Upper lobe of left lung (tissue), 4 donors: ENCODE data around the gene PRKD2.

Experiments used
- EP300 ChIP-seq, 4 donors: sonication (generic); formaldehyde crosslinking; IDR thresholded peaks; one replicate each; pipeline ENCODE4 v1.5.1; 2017; ENCODE audit warnings: antibody characterized with exemption in 4 of 4, control low read depth in 2 of 4
- POLR2A ChIP-seq, 4 donors: fragments of 450-650 bp; IDR thresholded peaks; one replicate each; pipeline ENCODE4 v1.5.1; 2016 to 2017; ENCODE audit warnings: antibody characterized with exemption in 4 of 4, mild to moderate bottlenecking in 2 of 4
- TF ChIP-seq, protein P1 (sequence below), 6 experiments: fragments of 450-650 bp in 4 of 6; fragments of 200-600 bp in 2 of 6; sonication (generic) in 2 of 6; IDR thresholded peaks; one replicate each; pipeline ENCODE4 v1.5.1; 2016 to 2019; ENCODE audit warnings: antibody characterized with exemption in 6 of 6

DNA sequence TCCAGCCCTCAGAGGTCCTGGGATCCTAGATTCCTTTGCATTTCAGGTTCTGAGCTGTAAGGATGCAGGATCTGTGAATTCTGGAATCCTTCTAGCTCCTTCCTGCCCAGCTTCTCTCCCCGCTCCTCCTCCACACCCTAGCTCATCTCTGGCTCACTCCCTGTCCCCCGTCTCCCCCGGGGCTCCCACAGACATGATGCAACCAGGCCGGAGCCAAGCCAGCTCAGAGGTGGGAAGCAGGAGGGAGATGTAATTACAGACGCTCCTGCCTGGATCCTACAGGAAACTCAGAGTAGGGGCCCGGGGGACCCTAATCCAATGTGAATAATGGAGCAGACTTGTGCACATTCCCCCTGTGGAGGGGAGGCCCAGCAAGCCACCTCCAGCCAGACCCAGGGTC, 85.4 kb downstream of the PRKD2 start:
- TF ChIP-seq, protein P1, sequence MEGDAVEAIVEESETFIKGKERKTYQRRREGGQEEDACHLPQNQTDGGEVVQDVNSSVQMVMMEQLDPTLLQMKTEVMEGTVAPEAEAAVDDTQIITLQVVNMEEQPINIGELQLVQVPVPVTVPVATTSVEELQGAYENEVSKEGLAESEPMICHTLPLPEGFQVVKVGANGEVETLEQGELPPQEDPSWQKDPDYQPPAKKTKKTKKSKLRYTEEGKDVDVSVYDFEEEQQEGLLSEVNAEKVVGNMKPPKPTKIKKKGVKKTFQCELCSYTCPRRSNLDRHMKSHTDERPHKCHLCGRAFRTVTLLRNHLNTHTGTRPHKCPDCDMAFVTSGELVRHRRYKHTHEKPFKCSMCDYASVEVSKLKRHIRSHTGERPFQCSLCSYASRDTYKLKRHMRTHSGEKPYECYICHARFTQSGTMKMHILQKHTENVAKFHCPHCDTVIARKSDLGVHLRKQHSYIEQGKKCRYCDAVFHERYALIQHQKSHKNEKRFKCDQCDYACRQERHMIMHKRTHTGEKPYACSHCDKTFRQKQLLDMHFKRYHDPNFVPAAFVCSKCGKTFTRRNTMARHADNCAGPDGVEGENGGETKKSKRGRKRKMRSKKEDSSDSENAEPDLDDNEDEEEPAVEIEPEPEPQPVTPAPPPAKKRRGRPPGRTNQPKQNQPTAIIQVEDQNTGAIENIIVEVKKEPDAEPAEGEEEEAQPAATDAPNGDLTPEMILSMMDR (IDR thresholded peaks at IDR 0.05) = no peak
- TF ChIP-seq POLR2A (IDR thresholded peaks at IDR 0.05) (no peak), EP300 (IDR thresholded peaks at IDR 0.05) (no peak)
